Measurements from ENCODE around the gene NANOGP8. TPM values are rescaled to one million over a fixed set of nuclear protein-coding genes. Genes with fewer than 3 reads are reported as not detected.

Gene NANOGP8
- total and polyA plus RNA-seq, 3 donors from 2014 or later: 1.1 to 9.6 (median 6.0) TPM

DNA sequence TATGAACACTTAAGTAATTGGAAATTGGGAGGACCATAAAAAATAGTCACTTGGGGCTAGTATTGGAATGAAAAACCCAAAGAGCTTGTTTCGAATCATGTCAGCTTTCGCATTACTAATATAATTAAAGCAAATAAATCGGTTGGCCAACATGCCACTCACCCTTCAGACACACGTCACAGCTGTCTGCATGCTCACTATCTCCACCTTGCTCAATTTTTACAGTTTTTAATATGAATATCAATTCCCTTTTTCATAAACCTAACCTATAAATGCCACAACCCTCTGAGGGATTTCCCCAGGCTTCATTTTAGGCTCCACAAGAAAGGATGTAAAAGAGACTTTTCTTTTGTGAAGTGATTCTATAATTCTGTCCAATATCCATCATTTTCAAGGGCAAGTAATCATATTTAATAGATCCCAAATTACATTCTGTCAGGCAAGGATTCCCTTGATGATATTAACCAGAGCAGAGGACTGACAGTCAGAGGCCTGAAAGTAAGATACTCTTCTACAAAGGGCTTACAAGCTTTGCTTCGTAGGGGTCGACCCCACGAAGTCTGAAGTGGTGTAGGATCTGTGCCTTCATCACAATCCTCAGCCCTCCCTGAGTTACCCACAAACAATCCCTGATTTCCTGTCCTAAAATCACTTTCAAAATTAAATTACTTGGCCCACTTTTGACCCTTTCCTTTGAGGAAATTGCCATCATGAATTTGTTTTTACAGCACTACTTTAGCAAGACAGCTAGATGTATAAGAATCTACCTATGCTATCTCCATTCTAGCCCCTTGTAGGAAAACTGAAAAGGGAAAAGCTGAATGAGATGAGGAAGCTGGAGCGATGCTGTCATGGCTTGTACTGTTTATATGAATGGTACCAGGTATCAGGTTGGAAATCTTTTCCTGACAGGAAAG is 44.5 kb downstream of the NANOGP8 start:
- intact Hi-C loops (cut with DNase I; ENCODE audit: low total_unique reads): no loop called here
- Histone ChIP-seq H3K9me3 (no peaks in the 10 kb centered on the region), H3K4me3 (no peak overlapping the region), H3K27ac (no peak overlapping the region), H3K27me3 (no peaks in the 10 kb centered on the region), H3K4me1 (no peaks in the 10 kb centered on the region), H3K36me3 (ENCODE audit: low read depth, missing control alignments) (no peaks in the 10 kb centered on the region)
- 83 to 85% methylated on average over 8 of the region's 8 CpGs for WGBS, 2 donors
- TF ChIP-seq CTCF (IDR thresholded peaks at IDR 0.05): no peak
- no peak for TF ChIP-seq POLR2A (IDR thresholded peaks at IDR 0.05)
- DNase-seq: no peak

DNA sequence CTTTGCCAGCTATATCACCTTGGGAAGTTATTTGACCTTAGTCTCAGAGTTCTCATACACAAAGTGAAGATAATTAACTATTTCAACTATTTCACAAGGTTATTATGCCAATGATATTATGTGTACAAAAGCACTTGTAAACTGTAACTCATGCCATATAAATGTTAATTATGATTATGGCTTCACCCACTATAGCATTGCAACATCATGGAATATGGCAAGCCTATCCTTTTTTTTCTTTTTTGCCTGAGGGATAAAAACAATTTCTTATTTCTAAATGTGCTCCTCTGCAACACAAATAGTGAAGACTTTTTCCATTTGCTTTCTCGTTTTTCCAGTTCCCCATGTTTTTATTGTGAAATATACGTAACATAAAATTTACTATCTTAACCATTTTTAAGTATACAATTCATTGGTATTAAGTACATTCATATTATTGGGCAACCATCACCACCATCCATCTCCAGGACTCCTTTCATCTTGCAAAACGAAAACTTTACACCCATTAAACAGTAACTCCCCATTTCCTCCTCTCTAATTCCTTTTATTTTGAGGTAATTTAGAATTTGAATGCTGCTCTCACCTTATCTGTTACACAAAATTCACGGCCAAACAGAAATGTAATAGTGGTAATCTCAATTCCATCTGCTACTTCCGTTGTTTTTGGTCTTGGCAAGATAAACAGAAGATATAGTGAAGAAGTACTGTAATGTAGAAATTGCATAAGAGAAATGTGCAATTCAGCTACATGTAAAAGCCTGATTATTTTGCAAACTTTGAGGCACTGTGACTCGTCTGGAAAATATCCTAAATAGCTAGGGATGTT is 46.3 kb downstream of the NANOGP8 start:
- DNase-seq: no peak
- 60 to 63% methylated on average over 6 of the region's 6 CpGs for WGBS, 2 donors
- intact Hi-C loops (cut with DNase I; ENCODE audit: low total_unique reads): no loop called here
- Histone ChIP-seq H3K27me3 (no peaks in the 10 kb centered on the region), H3K4me3 (no peak overlapping the region), H3K27ac (no peak overlapping the region), H3K36me3 (ENCODE audit: low read depth, missing control alignments) (no peaks in the 10 kb centered on the region), H3K4me1 (no peaks in the 10 kb centered on the region), H3K9me3 (no peaks in the 10 kb centered on the region)
- TF ChIP-seq CTCF (IDR thresholded peaks at IDR 0.05): no peak
- no peak for TF ChIP-seq POLR2A (IDR thresholded peaks at IDR 0.05)

Other genes with a start within 250 kb of the NANOGP8 start
- 10 to 100 TPM; 37.6 to 38.5 TPM for gene AQR, start 115.6 kb downstream of the NANOGP8 start, total RNA-seq
- gene AQR, start 115.6 kb downstream of the NANOGP8 start, polyA plus RNA-seq (ENCODE audit: insufficient read depth, low read depth, low replicate concordance): 39.2 TPM
- gene ZNF770, start 97.0 kb downstream of the NANOGP8 start, total RNA-seq: 10 to 100 TPM; 27.7 to 30.2 TPM
- 17.7 TPM for gene ZNF770, start 97.0 kb downstream of the NANOGP8 start, polyA plus RNA-seq (ENCODE audit: insufficient read depth, low read depth, low replicate concordance)

All from testis (tissue), 3 donors.